Coronary artery (tissue), 2 donors: ENCODE data around the gene MNAT1.

Experiments used
- DNase-seq: peaks from one replicate; pipeline ENCODE4 v3.0.0-alpha.2; 2017; ENCODE audit warnings: low spot score
- H3K27ac ChIP-seq, 2 donors: fragments of 200-600 bp; sonication (generic); one replicate each; pipeline ENCODE4 v1.5.1; 2016 to 2019
- H3K4me3 ChIP-seq: fragments of 200-600 bp; sonication (generic); 2 replicates; pipeline ENCODE4 v1.5.1; 2016; ENCODE audit warnings: mild to moderate bottlenecking, moderate library complexity
- CTCF ChIP-seq: fragments of 200-600 bp; sonication (generic); IDR thresholded peaks from one replicate; pipeline ENCODE4 v1.5.1; 2019; ENCODE audit warnings: antibody characterized with exemption

The MNAT1 gene

GRCh38 chr14:61019537-61019936 lies 285.0 kb downstream of the MNAT1 start:
- no peak overlapping the region for H3K4me3 ChIP-seq
- DNase-seq, result no peak
- H3K27ac ChIP-seq, result no peak overlapping the region
- no peak for TF ChIP-seq CTCF
